HG02678 (cell line): ENCODE measurements around the gene PIGZ.

ENCODE experiments used
- ATAC-seq: cut with Tn5 transposase; IDR thresholded peaks from one replicate; pipeline ENCODE4 v1.9.1; 2021; ENCODE audit warnings: mild to moderate bottlenecking, moderate library complexity; ENCODE audit not compliant: unreplicated experiment

Gene PIGZ

GRCh38 chr3:197001972-197002700 lies 33.5 kb upstream of the PIGZ start:
- peak; percentile 8 for ATAC-seq

- ATAC-seq, result no peak
These were observed 32.7 kb upstream of the PIGZ start for GRCh38 chr3:197001106-197001971.

GRCh38 chr3:197000211-197000610 lies 31.6 kb upstream of the PIGZ start:
- ATAC-seq, result no peak

GRCh38 chr3:196998966-196999760 lies 30.5 kb upstream of the PIGZ start:
- ATAC-seq, result no peak

GRCh38 chr3:196997311-196997710 lies 28.7 kb upstream of the PIGZ start:
- no peak for ATAC-seq

GRCh38 chr3:196996454-196997265 lies 28.0 kb upstream of the PIGZ start:
- no peak for ATAC-seq

- no peak for ATAC-seq
These were observed 27.2 kb upstream of the PIGZ start for GRCh38 chr3:196995646-196996355.

- no peak for ATAC-seq
These were observed 26.4 kb upstream of the PIGZ start for GRCh38 chr3:196995027-196995426.

- no peak for ATAC-seq
These were observed 25.4 kb upstream of the PIGZ start for GRCh38 chr3:196994056-196994455.

- ATAC-seq, result no peak
These were observed 23.9 kb upstream of the PIGZ start for GRCh38 chr3:196992461-196993065.

- no peak for ATAC-seq
These were observed 23.2 kb upstream of the PIGZ start for GRCh38 chr3:196991581-196992460.

GRCh38 chr3:196990601-196991007 lies 22.0 kb upstream of the PIGZ start:
- no peak for ATAC-seq

GRCh38 chr3:196989721-196990262 lies 21.2 kb upstream of the PIGZ start:
- no peak for ATAC-seq

- ATAC-seq, result no peak
These were observed 19.8 kb upstream of the PIGZ start for GRCh38 chr3:196988241-196989029.

GRCh38 chr3:196987022-196987421 lies 18.4 kb upstream of the PIGZ start:
- no peak for ATAC-seq

GRCh38 chr3:196985954-196986885 lies 17.6 kb upstream of the PIGZ start:
- no peak for ATAC-seq
